Activated T-cell treated with anti-CD3 and anti-CD28 coated beads for 24 hours (primary cell): ENCODE results near the gene FUT7.

Experiments
- DNase-seq: peaks from one replicate; pipeline ENCODE4 v3.0.0-alpha.2; 2020; ENCODE audit warnings: low read depth

Gene FUT7

GRCh38 chr9:137031904-137032640 is at the start of gene FUT7:
FUT7 (minus strand) TSS chr9:137032088; CDS start chr9:137031991, 97 bp downstream.
- peak; percentile 23 for DNase-seq

GRCh38 chr9:137080260-137081122 is 48.6 kb upstream of the FUT7 start:
- no peak for DNase-seq

GRCh38 chr9:137079401-137079787 is 47.5 kb upstream of the FUT7 start:
- DNase-seq = no peak

DNA sequence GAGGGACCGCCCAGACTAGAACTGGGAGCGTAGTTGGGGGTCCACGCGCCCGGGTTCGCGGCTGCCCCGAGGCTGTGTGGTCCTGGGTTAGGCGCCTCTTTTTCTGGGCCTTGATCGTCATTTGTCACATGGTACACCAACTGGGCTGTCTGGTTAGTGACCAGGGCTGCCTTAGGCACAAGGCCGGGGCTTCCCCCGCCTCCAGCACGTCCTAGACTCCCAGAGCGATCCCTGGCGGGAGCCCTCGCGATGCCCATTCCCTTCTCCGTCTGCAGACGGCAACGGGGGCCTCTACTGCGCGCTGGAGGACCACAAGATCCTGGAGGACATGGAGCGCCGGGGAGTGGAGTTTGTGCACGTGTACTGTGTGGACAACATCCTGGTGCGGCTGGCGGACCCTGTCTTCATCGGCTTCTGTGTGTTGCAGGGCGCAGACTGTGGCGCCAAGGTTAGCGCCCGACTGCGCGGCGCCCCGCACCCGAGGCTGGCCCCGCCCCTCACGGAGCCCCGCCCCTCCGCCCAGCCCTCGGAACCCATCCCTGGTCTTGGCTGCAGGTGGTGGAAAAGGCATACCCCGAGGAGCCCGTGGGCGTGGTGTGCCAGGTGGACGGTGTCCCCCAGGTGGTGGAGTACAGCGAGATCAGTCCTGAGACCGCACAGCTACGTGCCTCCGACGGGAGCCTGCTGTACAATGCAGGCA is 47.0 kb upstream of the FUT7 start:
- no peak for DNase-seq

- DNase-seq = no peak
Measured at GRCh38 chr9:137077758-137078693, 46.1 kb upstream of the FUT7 start.

DNA sequence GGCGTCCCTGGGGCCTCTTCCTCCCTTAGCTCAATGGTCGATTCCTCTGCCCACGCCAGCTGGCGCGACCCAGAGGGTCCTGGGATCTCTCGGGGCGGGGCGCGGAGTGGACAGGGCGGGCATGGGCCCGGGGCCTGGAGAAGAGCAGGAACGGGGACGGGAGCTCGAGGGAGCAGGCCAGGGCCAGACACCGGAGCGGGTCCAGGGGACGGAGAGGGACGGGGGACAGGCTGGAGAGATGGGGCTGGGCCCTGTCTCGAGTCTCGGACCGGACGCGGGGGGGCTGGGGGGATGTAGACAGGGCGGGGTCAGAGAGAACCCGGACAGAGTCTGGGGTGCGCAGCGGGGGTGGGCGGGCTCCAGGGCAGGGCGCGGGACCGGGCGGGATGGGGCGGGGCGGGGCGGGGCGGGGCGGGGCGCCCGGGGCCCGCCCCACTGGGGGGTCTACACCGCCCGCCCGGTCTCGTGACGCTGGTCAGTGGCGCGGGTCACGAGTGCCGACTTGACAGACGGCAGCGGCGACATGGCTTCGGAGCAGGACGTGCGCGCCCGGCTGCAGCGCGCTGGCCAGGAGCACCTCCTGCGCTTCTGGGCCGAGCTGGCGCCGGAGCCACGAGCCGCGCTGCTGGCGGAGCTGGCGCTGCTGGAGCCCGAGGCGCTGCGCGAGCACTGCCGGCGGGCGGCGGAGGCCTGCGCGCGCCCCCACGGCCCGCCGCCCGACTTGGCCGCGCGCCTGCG is 45.3 kb upstream of the FUT7 start, which contains the start of gene UAP1L1:
UAP1L1 (plus strand) TSS at position 508 of the 738 bp plus-strand sequence; CDS start at position 524, 16 bp downstream.
- DNase-seq = no peak

GRCh38 chr9:137076636-137077009 is 44.7 kb upstream of the FUT7 start:
- DNase-seq = no peak

GRCh38 chr9:137075275-137075775 is 43.4 kb upstream of the FUT7 start:
- DNase-seq = no peak

DNA sequence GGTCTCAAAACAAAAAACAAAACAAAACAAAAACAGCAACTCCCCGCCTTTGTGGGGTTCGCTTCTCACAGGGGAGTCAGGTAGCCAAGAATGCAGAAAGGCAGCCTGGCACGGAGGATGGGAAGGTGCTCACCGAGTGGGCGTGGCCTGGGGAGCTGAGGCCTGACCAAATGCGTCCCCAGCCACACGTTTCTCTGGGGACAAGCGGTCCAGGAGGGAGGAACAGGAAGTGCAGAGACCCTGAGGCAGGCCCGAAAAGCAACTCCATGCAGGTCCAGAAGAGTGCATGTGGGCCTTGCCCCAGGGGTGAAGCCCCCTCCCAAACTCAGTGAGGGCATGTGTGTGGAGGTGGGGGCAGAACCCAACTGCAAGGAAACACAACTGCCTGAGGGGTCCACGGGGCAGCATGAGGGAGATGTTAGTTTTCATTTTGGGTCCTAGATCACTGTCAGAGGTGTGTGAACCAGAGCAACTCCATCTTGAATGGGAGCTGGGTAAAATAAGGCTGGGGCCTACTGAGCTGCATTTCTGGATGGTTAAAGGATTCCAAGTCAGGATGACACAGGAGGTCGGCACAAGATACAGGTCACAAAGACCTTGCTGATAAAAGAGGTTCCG is 42.9 kb upstream of the FUT7 start:
- DNase-seq = no peak

GRCh38 chr9:137073992-137074399 is 42.1 kb upstream of the FUT7 start:
- no peak for DNase-seq

DNA sequence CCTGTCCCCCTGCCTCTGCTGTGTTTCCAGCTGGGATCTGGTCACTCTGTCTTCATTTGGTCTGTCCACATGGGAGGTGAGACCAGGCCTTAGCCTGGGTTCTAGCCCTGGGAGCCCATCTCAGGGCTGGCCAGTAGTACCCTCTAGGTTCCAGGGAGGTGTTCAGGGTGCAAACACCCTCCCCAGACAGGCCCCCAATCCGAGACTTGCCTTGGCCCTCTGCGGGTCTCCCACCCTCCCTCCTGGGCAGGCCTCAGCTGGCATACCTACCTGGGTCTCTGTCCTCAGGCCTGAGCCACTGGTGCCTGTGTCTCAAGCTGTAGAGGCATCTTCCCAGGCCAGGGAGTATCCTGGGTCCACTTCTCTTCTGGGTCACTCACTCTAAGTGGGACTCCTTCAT is 39.4 kb upstream of the FUT7 start:
- DNase-seq = no peak

GRCh38 chr9:137070906-137071275 is 39.0 kb upstream of the FUT7 start:
- no peak for DNase-seq

DNA sequence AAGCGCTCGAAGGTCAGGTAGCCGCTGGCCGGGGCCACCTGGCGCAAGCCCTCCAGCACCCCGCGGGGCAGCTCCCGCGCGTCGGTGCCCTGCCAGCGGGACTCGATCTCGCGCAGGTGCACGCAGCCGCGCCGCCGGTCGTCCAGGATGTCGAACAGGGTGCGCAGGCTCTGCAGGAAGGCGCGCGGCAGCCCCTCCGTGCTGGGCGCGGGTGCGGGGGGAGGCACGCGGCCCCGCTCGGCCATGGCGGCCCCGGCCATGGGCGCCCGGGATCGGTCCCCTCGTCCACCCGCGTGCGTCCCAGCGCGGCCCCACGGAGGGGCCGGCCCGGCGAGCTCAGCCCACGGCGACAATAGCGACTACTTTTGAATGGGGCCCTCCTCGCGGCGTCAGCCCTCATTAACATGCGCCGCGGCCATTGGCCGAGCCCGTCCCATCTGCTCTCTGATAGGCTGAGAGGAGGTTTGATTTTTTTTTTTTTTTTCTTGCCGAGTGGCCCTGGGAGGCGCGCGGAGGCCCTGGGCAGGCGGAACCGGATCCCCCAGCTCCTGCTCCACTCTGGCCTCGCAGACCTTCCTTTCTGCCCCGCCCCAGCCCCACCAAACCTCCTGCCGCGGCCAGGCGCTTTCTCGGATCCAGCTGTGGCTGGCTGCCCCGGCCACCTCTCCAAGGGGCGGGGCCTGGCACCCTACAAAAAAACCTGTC is 38.5 kb upstream of the FUT7 start, which contains the start of gene SAPCD2:
SAPCD2 (minus strand) TSS at position 357 of the 705 bp plus-strand sequence; CDS start at position 260, 97 bp downstream.
- DNase-seq = peak; percentile 76

DNA sequence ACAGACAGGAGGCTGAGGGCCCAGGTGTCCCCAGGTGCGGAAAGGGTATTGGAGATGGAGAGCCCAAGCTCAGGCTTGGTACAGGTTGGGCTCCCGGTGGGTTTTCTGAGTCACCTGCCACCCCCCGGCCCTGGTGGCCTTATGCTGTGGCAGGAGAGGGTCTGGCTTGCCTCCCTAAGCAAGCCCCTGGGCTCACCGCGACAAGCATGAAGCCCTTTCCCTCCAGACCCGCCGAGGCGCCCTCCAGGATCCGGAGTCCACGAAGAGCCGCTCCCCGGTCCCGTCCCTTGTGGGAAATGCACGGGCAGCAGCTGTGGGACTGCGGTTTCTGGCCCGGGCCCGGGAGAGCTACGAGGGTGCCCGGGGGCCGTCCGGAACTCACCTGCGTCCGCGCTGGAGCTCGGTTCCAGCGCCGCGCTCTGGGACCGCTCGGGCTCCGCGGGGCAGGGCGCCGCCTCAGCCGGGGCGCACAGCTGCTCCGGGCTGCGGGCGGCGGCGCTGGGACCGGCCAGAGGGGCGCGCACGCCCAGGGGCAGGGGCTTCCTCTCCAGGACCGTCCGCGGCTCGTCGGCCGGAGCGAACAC is 37.7 kb upstream of the FUT7 start:
- no peak for DNase-seq

DNA sequence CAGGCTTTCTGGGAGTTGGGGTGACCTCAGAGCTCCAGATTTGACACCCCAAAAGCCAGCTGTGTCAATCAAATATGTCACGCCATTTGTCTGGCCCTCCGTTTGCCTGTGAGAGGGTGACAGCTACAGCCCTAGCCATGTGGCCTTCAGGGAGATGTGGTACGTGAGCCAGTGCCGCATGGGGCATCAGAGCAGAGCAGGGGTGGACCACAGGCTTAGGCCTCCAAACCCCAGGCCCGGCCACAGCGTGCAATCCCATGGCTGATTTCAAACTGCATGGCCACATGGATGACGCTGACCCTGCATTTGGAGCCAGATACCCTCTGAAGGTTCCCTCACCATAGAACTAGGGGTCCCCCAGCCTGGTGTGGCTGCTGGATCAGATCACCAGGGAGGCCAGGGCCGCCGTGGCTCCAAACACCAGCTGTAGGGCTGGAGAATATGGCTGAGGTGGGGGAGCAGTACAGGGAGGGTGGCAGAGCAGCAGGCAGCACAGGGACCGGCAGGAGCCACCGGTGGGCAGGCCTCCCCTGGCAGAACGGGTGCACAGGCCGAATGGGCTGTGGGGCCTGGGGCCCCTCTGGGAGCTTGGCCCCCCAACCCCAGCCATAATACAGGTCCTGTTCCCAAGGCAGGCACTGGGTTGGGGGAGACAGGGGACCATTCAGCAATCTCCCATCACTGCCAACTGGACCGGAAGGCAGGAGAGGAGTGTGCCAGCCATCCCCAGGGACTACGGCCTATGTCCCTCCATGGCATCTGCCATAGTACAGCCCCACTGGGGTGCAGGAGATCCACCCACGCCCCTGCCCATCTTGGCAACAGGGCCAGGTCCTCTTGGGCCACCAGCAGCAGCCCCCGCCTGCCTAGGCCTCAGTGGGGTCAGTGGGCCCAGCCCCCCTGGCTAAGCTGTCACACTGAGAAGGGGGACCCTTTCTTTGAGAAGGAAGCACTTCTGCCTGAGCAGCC is 36.9 kb upstream of the FUT7 start:
- DNase-seq = no peak

GRCh38 chr9:137067860-137068538 is 36.1 kb upstream of the FUT7 start:
- DNase-seq = peak; percentile 78
